ENCODE results near the gene SPSB3.

- TF ChIP-seq CTCF (IDR thresholded peaks at IDR 0.05; ENCODE audit: low read depth, low read length, missing input control) (no peak), GABPA (IDR thresholded peaks at IDR 0.05 in 1 of 2, conservative IDR thresholded peaks at IDR 0.05 in 1 of 2) (no peak), ATF3 (IDR thresholded peaks at IDR 0.05) (no peak), REST (IDR thresholded peaks at IDR 0.05) (no peak), HNF4G (IDR thresholded peaks at IDR 0.05) (no peak), FOXA1 (IDR thresholded peaks at IDR 0.05) (no peak), EGR1 (IDR thresholded peaks at IDR 0.05; ENCODE audit: low read depth in 2 of 2) (no peak)
Observed at GRCh38 chr16:1770328-1771187, 11.8 kb downstream of the SPSB3 start.

Measured in liver (tissue), 3 donors.